Activated T-cell treated with anti-CD3 and anti-CD28 coated beads, Interleukin-2, amount 50 U/mL, for 4 hours (primary cell): ENCODE results near the gene ASPRV1. TPM values are rescaled to one million over a fixed set of nuclear protein-coding genes. Genes with fewer than 3 reads are reported as not detected.
"Not testable (repeated sequence)": the region's sequence is repeated elsewhere in the genome, so short reads cannot be mapped to it uniquely, and the experiment has no call there.

ENCODE experiments used
- ATAC-seq, 2 donors: fragments of 200-7000 bp; cut with Tn5 transposase; one replicate each; pipeline ENCODE4 v1.10.0; 2021
- DNase-seq: peaks from one replicate; pipeline ENCODE4 v3.0.0-alpha.2; 2020
- H3K27me3 Mint-ChIP-seq: one replicate; pipeline ENCODE4 v1.8.0; 2021; ENCODE audit warnings: low read depth, mixed read lengths
- H3K36me3 Mint-ChIP-seq: one replicate; pipeline ENCODE4 v1.8.0; 2022; ENCODE audit warnings: mixed read lengths; ENCODE audit not compliant: insufficient read depth
- H3K4me1 Mint-ChIP-seq: one replicate; pipeline ENCODE4 v1.8.0; 2021; ENCODE audit warnings: low read depth, mixed read lengths
- H3K4me3 Mint-ChIP-seq: one replicate; pipeline ENCODE4 v1.8.0; 2021; ENCODE audit warnings: mild to moderate bottlenecking, moderate library complexity, mixed read lengths
- H3K9me3 Mint-ChIP-seq: one replicate; pipeline ENCODE4 v1.8.0; 2021; ENCODE audit warnings: mixed read lengths
- total RNA-seq, 3 donors: library from RNA; stranded (reverse); gene quantifications; one replicate each; pipeline ENCODE4 v1.2.1, GENCODE V29; 2021

The ASPRV1 gene
- total RNA-seq, 3 donors from 2014 or later, result 0.46 to 0.74 (median 0.54) TPM

DNA sequence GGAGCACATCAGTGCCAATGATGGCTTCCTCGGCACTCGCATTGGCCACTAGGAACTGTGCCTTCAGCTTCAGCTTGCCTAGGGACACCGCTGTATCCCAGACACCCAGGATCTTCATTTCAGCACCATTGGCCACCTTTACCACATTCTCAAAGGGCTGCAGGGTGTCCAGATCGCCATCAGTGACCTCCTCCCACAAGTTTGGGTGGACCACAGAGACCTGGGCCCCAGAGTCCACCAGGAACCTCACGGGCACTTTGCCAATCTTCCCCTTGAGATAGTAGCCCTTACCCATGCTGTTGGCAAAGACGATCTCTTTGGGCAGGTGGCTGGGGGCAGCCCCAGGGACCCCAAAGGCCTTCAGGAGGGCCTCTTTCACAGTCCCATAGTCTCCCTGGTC is 610 bp downstream of the ASPRV1 start:
- Mint-ChIP-seq H3K27me3 (peaks cover 4% of the 10 kb centered on the region), H3K4me1 (peaks cover 7% of the 10 kb centered on the region), H3K36me3 (no peaks in the 10 kb centered on the region), H3K9me3 (no peaks in the 10 kb centered on the region), H3K4me3 (no peak overlapping the region)
- no peak for ATAC-seq
- no peak for DNase-seq

DNA sequence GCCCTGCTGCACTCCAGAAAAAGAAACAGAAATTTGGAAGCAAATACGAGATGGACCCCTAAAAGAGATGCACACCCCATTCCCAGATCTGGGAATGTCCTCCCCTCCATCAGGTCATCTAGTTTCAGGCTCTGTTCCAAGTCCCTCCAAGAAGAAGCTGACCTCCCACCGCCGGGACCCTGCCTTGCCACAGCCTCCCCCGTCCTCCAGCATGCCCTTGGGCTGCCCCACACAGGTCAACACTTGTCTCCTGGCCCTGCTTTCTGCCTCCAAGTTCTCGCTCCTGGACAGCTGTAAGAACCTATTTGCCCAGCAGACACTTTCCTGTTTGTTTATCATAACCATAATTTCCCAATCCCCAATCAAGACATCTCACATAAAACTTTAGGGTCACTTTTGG is 2.0 kb downstream of the ASPRV1 start:
- Mint-ChIP-seq H3K4me3 (no peak overlapping the region), H3K27me3 (peaks cover 4% of the 10 kb centered on the region), H3K36me3 (no peaks in the 10 kb centered on the region), H3K4me1 (peaks cover 2% of the 10 kb centered on the region), H3K9me3 (no peaks in the 10 kb centered on the region)
- ATAC-seq (no peak), DNase-seq (no peak)

DNA sequence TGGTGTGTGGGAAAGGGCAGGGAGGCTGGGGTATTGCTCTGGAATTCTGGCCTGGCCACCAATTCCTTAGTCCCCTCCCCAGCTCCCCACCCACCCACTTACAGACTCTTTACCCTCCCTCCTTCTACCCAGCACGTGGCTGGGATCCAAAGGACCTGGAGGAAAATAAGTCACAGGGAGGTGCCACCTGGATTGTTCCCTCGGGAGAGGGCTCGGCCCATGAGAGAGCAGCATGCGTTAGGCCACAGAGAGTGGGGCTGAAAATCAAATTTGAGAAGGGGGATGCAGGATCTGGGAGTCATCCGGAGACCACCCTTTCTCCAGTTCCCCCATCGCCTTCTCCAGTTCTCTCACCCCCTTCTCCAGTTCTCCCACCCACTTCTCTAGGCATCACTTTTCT is 3.0 kb downstream of the ASPRV1 start:
- DNase-seq (no peak), ATAC-seq (no peak)
- no peaks in the 10 kb centered on the region for H3K36me3 Mint-ChIP-seq
- peaks cover 2% of the 10 kb centered on the region for H3K4me1 Mint-ChIP-seq
- H3K9me3 Mint-ChIP-seq, result no peaks in the 10 kb centered on the region
- H3K27me3 Mint-ChIP-seq, result peaks cover 4% of the 10 kb centered on the region
- H3K4me3 Mint-ChIP-seq, result no peak overlapping the region

GRCh38 chr2:69957965-69958364 is 3.5 kb downstream of the ASPRV1 start:
- Mint-ChIP-seq H3K9me3 (no peaks in the 10 kb centered on the region), H3K36me3 (no peaks in the 10 kb centered on the region), H3K27me3 (peaks cover 4% of the 10 kb centered on the region), H3K4me3 (no peak overlapping the region), H3K4me1 (peaks cover 2% of the 10 kb centered on the region)
- ATAC-seq, result no peak
- no peak for DNase-seq

- Mint-ChIP-seq H3K4me1 (peaks cover 2% of the 10 kb centered on the region), H3K27me3 (peaks cover 4% of the 10 kb centered on the region), H3K36me3 (no peaks in the 10 kb centered on the region), H3K4me3 (no peak overlapping the region), H3K9me3 (no peaks in the 10 kb centered on the region)
- no peak for DNase-seq
- ATAC-seq, result no peak
These were observed 4.9 kb downstream of the ASPRV1 start for GRCh38 chr2:69956475-69956979.

- Mint-ChIP-seq H3K4me3 (no peak overlapping the region), H3K27me3 (peaks cover 4% of the 10 kb centered on the region), H3K9me3 (no peaks in the 10 kb centered on the region), H3K4me1 (peaks cover 2% of the 10 kb centered on the region), H3K36me3 (no peaks in the 10 kb centered on the region)
- DNase-seq (no peak), ATAC-seq (no peak)
These were observed 6.4 kb downstream of the ASPRV1 start for GRCh38 chr2:69955029-69955428.

DNA sequence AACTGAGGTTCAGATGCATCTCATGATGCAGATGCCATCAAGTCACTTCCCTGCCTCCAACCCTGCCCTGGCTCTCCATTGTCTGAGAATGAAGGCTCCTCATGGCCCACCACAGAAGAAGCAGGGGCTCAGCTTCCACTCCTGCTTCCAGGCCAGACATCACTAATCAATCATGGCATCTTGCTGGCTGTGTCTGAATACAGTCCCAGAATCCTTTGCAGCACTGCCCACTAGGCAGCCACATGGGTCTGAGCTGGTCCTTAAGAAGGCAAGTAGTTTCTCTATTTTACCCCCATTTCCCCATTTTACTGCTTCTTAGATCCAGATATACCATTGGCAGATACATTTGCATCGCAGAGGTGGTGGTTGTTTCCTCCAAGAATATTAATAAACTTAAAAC is 7.3 kb downstream of the ASPRV1 start:
- ATAC-seq (no peak), DNase-seq (no peak)
- H3K36me3 Mint-ChIP-seq, result no peaks in the 10 kb centered on the region
- H3K4me1 Mint-ChIP-seq, result peaks cover 2% of the 10 kb centered on the region
- H3K4me3 Mint-ChIP-seq, result no peak overlapping the region
- H3K9me3 Mint-ChIP-seq, result no peaks in the 10 kb centered on the region
- no peaks in the 10 kb centered on the region for H3K27me3 Mint-ChIP-seq

DNA sequence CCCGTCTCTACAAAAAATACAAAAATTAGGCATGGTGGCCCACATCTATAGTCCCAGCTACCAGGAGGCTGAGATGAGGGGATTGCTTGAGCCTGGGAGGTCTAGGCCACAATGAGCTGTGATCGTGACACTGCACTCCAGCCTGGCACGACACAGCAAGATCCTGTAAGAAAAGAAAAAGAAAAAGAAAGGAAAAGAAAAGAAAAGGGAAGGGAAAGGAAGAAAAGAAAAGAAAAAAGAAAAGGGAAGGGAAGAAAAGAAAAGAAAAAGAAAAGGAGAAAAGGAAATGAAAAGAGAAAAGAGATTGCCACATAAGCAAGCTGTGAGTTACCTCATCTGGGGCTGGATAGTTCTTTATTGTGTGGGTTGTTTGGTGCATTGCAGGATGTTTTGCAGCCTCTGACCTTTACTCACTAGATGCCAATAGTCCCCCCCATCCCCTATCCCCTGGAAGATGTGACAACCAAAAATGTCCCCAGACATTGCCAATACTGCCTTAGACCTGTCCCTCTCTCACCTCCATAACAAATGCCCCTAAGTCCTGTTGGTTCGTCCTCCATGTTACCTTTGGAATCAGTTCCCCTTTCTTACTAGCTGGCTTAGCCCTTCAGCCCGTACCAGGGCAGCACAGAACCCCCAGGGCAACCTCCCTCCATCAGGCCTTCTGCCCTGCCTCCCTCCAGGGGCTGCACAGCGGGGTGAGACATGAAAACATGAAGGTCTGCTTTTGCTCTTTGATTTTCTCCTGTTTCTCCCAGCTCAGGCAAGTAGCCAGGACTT is 8.9 kb downstream of the ASPRV1 start:
- no peak for ATAC-seq
- Mint-ChIP-seq H3K36me3 (no peaks in the 10 kb centered on the region), H3K4me3 (no peak overlapping the region), H3K9me3 (no peaks in the 10 kb centered on the region), H3K27me3 (no peaks in the 10 kb centered on the region), H3K4me1 (peaks cover 3% of the 10 kb centered on the region)
- no peak for DNase-seq

- H3K4me3 Mint-ChIP-seq, H3K9me3 Mint-ChIP-seq, H3K27me3 Mint-ChIP-seq, DNase-seq, H3K36me3 Mint-ChIP-seq, ATAC-seq: not testable (repeated sequence)
- peaks cover 22% of the 10 kb centered on the region for H3K4me1 Mint-ChIP-seq
These were observed 10.8 kb downstream of the ASPRV1 start for GRCh38 chr2:69950671-69951070.

GRCh38 chr2:69950241-69950640 is 11.2 kb downstream of the ASPRV1 start:
- Mint-ChIP-seq H3K27me3 (no peaks in the 10 kb centered on the region), H3K4me3 (no peak overlapping the region), H3K9me3 (no peaks in the 10 kb centered on the region), H3K36me3 (no peaks in the 10 kb centered on the region), H3K4me1 (peaks cover 26% of the 10 kb centered on the region)
- DNase-seq (no peak), ATAC-seq (no peak)

DNA sequence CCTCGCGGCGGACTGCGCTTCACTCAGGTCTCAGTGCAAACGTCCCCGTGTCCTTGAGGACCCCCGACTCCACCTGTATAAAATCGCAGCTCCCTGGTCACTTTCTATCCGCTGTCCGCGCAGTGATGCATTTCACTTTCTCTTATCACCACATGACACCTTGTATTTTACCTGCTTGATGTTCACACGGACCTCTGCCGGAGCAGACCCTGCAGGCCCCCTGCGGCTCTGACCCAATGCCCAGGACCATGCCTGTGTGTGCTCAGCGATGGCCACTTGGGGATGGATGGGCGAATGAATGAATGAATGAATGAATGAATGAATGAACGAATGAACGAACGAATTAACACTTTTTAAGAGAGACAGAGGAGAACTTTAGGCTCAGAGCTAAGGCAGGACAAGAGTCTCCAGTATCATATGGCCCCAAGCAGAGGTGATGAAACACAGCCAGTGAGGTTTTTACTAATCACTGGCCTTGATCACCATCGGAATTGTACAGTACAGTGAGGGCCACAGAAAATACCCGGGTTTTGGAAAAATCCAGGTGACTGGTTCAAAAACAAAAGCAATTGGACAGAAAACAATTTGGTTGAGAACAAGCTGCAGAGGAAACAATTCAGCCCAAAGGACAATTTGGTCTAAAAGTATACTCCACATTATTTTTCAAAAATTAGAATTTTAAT is 12.3 kb downstream of the ASPRV1 start:
- Mint-ChIP-seq H3K9me3 (no peaks in the 10 kb centered on the region), H3K36me3 (peaks cover 3% of the 10 kb centered on the region)
- ATAC-seq, result no peak

DNA sequence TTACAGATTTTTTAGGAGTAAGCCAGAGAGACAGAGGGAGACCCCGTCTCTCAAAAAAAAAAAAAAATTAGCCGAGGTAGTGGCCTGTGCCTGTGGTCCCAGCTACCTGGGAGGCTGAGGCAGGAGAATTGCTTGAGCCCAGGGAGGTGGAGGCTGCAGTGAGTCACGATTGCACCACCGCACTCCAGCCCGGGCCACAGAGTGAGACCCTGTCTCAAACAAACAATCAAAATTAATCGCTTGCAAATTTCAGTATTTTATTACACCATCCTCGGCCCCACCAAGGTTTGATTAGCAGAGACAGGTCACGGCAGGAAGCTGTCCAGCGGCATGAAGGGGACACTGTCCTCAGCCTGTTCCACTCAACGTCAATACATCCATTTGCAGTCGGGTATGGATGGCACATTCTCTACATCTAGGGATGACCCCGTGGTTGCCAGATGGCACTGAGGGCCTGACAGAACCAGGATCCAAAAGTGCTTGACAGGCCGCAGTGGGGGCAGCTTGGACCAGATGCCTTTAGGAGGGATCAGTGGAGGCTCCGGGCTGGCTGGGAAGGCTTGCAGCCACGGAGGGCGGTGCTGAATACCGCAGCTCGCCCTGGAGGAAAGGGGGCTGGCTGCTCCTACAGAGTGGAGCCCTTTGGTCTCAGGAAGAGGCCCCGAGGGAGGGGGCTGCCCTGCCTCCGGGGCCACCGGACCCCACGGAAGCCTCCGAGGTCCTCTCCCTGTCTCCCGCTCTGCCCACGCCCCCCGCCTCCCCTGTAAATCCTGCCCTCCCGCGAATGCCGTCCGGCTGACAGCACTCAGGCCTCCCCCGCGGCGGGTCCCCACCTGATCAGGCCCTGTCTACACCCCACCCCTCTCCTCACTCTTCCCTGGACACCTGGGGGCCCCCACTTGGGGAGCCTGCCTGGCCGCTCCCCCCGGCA is 13.1 kb downstream of the ASPRV1 start:
- no peak overlapping the region for H3K4me3 Mint-ChIP-seq
- H3K4me1 Mint-ChIP-seq, result peaks cover 32% of the 10 kb centered on the region
- H3K27me3 Mint-ChIP-seq, result no peaks in the 10 kb centered on the region
- H3K36me3 Mint-ChIP-seq, result peaks cover 4% of the 10 kb centered on the region
- DNase-seq (no peak), ATAC-seq (no peak)
- H3K9me3 Mint-ChIP-seq, result no peaks in the 10 kb centered on the region

More for the DNA sequence above, 12.3 kb downstream of the ASPRV1 start:
- Mint-ChIP-seq H3K4me1 (peaks cover 32% of the 10 kb centered on the region), H3K4me3 (no peak overlapping the region), H3K27me3 (no peaks in the 10 kb centered on the region)
- no peak for DNase-seq

DNA sequence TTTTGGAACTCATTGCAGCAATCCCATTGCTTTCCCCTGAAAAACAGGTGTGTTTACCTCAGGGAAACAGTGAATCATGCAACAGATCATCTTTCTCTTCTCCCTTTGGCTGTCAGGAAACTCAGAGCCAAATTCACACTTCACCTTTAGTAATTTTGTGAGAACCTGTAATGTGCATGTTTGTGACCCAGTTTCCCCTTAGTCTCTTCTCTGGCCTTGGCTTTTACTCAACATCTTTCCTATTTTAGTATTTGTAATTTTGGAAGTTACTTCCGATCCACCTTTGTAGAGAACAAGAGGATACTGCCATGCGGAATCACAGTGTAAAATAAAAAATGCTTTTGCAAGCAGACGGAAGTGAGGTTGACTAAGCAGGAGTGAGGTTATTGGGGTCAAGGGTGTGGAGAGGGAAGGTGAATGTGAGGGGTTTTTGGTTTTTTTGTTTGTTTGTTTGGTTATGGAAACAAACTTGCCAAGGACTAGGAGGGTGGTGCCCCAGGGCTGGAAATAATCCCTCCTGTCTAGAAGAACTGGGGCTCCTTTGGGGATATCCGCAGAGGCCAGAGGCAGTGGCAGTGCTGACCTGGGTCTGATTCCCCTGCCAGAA is 14.0 kb downstream of the ASPRV1 start:
- DNase-seq, result no peak
- Mint-ChIP-seq H3K36me3 (peaks cover 8% of the 10 kb centered on the region), H3K4me3 (no peak overlapping the region), H3K27me3 (no peaks in the 10 kb centered on the region), H3K4me1 (peaks cover 35% of the 10 kb centered on the region), H3K9me3 (no peaks in the 10 kb centered on the region)
- no peak for ATAC-seq
